Esophagus muscularis mucosa (tissue), 3 donors: ENCODE data around the gene SPANXN4.

ENCODE experiments used
- POLR2A ChIP-seq: fragments of 450-650 bp; IDR thresholded peaks from one replicate; pipeline ENCODE4 v1.6.1; 2017; ENCODE audit warnings: antibody characterized with exemption, moderate library complexity, mild to moderate bottlenecking, low read depth
- TF ChIP-seq, protein P1 (sequence below), 3 experiments: fragments of 200-600 bp in 2 of 3; fragments of 450-650 bp in 1 of 3; sonication (generic) in 2 of 3; IDR thresholded peaks; one replicate each; pipeline ENCODE4 v1.5.1; 2017 to 2019; ENCODE audit warnings: antibody characterized with exemption in 3 of 3, mild to moderate bottlenecking in 2 of 3, moderate library complexity in 1 of 3

DNA sequence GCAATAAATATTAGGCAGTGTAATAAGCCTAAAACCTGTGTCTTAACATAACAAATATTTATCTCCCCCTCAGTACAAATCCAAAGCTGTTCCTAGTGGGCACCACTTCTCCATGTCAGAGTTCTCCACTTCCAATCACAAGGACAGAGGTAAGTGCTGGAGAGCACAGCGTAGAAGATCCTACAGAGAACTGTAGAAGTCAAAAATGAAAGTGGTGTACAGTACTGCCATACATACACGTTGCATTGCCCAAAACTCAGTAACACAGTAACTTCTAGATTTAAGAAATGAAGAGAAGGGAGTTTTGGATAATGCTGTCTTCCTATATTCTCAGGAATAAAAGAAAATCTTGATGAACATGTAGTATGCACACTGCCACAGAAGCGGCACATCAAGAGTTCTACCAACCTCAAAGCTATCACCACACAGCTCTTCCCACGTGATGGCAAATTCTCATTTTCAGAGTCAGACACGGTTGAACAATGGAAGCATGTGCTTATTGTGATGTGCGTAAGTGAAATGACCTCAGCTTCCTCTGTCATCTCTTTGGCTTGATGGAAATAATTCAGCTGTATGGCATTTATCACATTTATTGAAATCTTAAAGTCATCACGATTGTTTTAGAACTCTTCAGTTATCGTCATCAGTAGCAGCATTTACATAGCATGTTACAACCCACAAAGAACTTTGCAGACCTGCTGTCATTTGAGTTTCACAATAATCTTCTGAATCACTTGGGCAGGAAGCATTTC, 27.1 kb upstream of the SPANXN4 start:
- TF ChIP-seq, protein P1, sequence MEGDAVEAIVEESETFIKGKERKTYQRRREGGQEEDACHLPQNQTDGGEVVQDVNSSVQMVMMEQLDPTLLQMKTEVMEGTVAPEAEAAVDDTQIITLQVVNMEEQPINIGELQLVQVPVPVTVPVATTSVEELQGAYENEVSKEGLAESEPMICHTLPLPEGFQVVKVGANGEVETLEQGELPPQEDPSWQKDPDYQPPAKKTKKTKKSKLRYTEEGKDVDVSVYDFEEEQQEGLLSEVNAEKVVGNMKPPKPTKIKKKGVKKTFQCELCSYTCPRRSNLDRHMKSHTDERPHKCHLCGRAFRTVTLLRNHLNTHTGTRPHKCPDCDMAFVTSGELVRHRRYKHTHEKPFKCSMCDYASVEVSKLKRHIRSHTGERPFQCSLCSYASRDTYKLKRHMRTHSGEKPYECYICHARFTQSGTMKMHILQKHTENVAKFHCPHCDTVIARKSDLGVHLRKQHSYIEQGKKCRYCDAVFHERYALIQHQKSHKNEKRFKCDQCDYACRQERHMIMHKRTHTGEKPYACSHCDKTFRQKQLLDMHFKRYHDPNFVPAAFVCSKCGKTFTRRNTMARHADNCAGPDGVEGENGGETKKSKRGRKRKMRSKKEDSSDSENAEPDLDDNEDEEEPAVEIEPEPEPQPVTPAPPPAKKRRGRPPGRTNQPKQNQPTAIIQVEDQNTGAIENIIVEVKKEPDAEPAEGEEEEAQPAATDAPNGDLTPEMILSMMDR (IDR thresholded peaks at IDR 0.05), result no peak
- no peak for TF ChIP-seq POLR2A
